CD4-positive, CD25-positive, alpha-beta regulatory T cell (primary cell): Measurements from ENCODE around the gene TMEM109. TPM values are rescaled to one million over a fixed set of nuclear protein-coding genes. Genes with fewer than 3 reads are reported as not detected.

Experiments used
- ATAC-seq, 2 donors: fragments of 150-1000 bp; cut with Tn5 transposase; one replicate each; pipeline ENCODE4 v1.10.0; 2021; ENCODE audit warnings: low read depth in 2 of 2, moderate number of reproducible peaks in 2 of 2, moderate library complexity in 1 of 2
- DNase-seq, 3 donors: peaks; one replicate each; pipeline versions ENCODE4 v3.0.0 to v3.0.0-alpha.2; 2012 to 2022; ENCODE audit warnings: mixed read lengths in 1 of 3
- H3K27ac ChIP-seq: one replicate; pipeline ENCODE4 v1.7.0; 2013; ENCODE audit warnings: mild to moderate bottlenecking, low read length; ENCODE audit not compliant: insufficient read depth, poor library complexity, severe bottlenecking
- H3K27me3 ChIP-seq: one replicate; pipeline ENCODE4 v1.7.0; 2013; ENCODE audit warnings: low read length; ENCODE audit not compliant: control insufficient read depth, insufficient read depth
- H3K36me3 ChIP-seq: one replicate; pipeline ENCODE4 v1.7.0; 2013; ENCODE audit warnings: mild to moderate bottlenecking, low read length, moderate library complexity; ENCODE audit not compliant: control insufficient read depth, insufficient read depth
- H3K4me1 ChIP-seq: 2 replicates; pipeline ENCODE4 v1.7.0; 2013; ENCODE audit warnings: mild to moderate bottlenecking, low read length; ENCODE audit not compliant: insufficient read depth, control insufficient read depth, poor library complexity, severe bottlenecking
- H3K4me3 ChIP-seq: one replicate; pipeline ENCODE4 v1.7.0; 2013; ENCODE audit warnings: low read depth, mild to moderate bottlenecking, low read length, moderate library complexity
- H3K9me3 ChIP-seq, 2 experiments: 1 replicate in 1 of 2; 2 replicates in 1 of 2; pipeline ENCODE4 v1.7.0; 2013; ENCODE audit warnings: low read length in 2 of 2, mild to moderate bottlenecking in 1 of 2, moderate library complexity in 1 of 2; ENCODE audit not compliant: control insufficient read depth in 2 of 2
- H3K27ac Mint-ChIP-seq, 3 donors: one replicate each; pipeline ENCODE4 v1.8.0; 2020 to 2022; ENCODE audit warnings: mild to moderate bottlenecking in 3 of 3, mixed read lengths in 3 of 3, moderate library complexity in 2 of 3
- H3K27me3 Mint-ChIP-seq: one replicate; pipeline ENCODE4 v1.8.0; 2022; ENCODE audit warnings: mild to moderate bottlenecking, mixed read lengths
- H3K36me3 Mint-ChIP-seq: one replicate; pipeline ENCODE4 v1.8.0; 2020; ENCODE audit warnings: mixed read lengths
- H3K4me1 Mint-ChIP-seq, 4 donors: one replicate each; pipeline ENCODE4 v1.8.0; 2020 to 2022; ENCODE audit warnings: mixed read lengths in 4 of 4, mild to moderate bottlenecking in 1 of 4
- H3K4me3 Mint-ChIP-seq, 4 donors: one replicate each; pipeline ENCODE4 v1.8.0; 2020 to 2022; ENCODE audit warnings: mild to moderate bottlenecking in 4 of 4, mixed read lengths in 4 of 4, moderate library complexity in 3 of 4
- H3K9me3 Mint-ChIP-seq, 7 donors: one replicate each; pipeline ENCODE4 v1.8.0; 2020 to 2022; ENCODE audit warnings: mixed read lengths in 7 of 7, mild to moderate bottlenecking in 3 of 7, moderate library complexity in 2 of 7
- polyA plus RNA-seq, 4 donors: library from polyadenylated mRNA; unstranded; fragments of 300-500 nt; fragmentation: Illumina TruSeq; gene quantifications; one replicate each; pipeline ENCODE4 v1.2.3, GENCODE V29; 2021
- total RNA-seq: library from RNA; stranded (reverse); gene quantifications from one replicate; pipeline ENCODE4 v1.2.3, GENCODE V29; 2022

TMEM109 gene
- total and polyA plus RNA-seq, 5 donors from 2014 or later = 49.9 to 215 (median 192) TPM

DNA sequence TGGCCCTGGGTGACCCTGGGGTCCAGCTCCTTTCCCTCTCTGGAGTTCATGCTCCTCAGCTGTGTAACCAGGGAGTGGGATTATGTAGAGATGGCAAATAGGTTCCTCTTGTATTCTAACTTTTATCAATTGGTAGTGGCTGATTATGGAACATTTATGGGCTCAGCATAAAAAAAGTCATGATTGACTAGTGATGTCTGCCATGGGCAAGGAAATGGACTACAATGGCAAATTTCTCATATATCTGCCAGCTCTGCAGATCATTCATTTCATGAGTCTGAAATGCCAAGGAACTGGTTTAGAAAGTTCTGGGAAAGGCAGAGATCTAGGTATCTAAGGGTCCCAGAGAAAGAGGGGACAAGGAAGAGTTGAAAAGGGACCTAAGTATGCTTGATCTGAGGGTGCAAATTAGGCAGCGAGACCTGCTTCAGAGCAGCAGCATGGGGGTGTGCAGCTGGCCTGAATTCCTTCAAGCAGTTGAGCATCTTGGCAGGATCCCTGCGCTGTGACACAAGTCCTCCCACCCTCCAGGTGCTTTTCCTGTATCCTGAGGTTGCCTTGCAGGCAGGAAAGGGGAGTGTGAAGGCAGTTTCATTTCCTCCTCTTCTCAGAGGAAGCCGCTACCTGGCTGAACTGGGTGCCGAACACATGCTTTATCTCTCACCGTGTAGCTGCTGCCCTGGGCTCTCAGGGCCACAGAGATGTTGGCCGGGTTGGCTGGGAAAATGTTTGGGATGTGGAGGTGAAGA, 27.6 kb downstream of the TMEM109 start:
- Mint-ChIP-seq H3K4me1 (peaks cover 0 to 4% (median 0%) of the 10 kb centered on the region in 4 donors), H3K36me3 (no peaks in the 10 kb centered on the region), H3K4me3 (no peak overlapping the region), H3K9me3 (peaks cover 0 to 2% (median 0%) of the 10 kb centered on the region in 7 donors), H3K27me3 (peaks cover 9% of the 10 kb centered on the region), H3K27ac (no peak overlapping the region)
- H3K27ac ChIP-seq = no peak overlapping the region
- DNase-seq (no peak), ATAC-seq (no peak)
- H3K4me3 ChIP-seq = no peak overlapping the region
- H3K36me3 ChIP-seq = no peaks in the 10 kb centered on the region
- peaks cover 2% of the 10 kb centered on the region for H3K27me3 ChIP-seq
- no peaks in the 10 kb centered on the region for H3K9me3 ChIP-seq
- H3K4me1 ChIP-seq = no peaks in the 10 kb centered on the region

DNA sequence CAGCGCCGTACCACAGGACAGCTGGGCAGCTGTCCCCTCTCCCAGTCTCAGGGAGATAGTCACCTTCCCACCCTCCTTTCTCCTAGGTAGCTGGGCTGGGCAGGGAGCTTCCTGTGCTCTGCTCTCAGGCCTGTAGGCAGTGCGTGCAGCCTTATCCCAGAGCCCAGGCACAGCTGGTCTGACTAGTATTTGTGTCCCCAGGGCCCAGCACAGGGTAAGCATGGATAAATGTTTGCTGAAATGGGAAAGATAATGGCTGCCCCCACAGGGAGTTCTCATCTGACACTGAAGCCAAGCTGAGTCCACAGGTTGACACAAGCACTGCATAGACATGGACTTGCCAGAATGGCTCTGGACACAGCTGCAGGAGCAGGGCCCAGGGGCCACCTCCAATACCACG, 28.3 kb downstream of the TMEM109 start:
- peaks cover 9% of the 10 kb centered on the region for H3K27me3 Mint-ChIP-seq
- H3K36me3 Mint-ChIP-seq = no peaks in the 10 kb centered on the region
- Histone ChIP-seq H3K9me3 (no peaks in the 10 kb centered on the region), H3K4me3 (no peak overlapping the region), H3K27me3 (peaks cover 2% of the 10 kb centered on the region), H3K4me1 (no peaks in the 10 kb centered on the region), H3K27ac (no peak overlapping the region), H3K36me3 (no peaks in the 10 kb centered on the region)
- peaks cover 0 to 2% (median 0%) of the 10 kb centered on the region in 7 donors for H3K9me3 Mint-ChIP-seq
- ATAC-seq = no peak
- no peak for DNase-seq
- H3K4me3 Mint-ChIP-seq = no peak overlapping the region
- peaks cover 0 to 4% (median 0%) of the 10 kb centered on the region in 4 donors for H3K4me1 Mint-ChIP-seq
- no peak overlapping the region for H3K27ac Mint-ChIP-seq

DNA sequence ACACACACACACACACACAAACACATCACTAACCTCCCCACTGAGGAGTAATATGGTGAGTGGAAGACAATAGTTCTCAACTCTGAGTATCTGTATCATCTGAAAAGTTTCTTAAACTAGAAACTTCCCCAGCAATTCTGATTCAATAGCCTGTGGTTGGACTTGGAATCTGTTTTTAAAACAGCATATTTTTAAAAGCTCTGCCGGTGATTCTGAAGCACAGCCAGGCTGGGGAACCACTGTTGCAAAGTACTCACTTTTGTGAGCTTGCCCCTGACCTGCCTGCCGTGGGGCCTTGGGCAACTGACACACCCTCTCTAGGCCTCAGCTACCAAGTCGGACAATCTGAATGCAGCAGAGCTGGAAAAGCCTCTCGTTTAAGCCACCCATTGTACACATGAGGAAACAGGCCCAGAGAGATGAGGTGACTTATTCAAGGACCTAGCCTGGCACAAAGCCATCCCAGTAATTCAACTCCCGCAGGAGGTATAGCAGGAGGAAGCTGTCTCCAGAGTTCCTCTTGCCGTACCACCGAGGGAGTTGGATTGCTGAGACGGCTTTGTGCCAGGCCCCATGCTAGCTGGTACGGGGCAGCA, 29.1 kb downstream of the TMEM109 start:
- H3K27ac Mint-ChIP-seq = no peak overlapping the region

DNA sequence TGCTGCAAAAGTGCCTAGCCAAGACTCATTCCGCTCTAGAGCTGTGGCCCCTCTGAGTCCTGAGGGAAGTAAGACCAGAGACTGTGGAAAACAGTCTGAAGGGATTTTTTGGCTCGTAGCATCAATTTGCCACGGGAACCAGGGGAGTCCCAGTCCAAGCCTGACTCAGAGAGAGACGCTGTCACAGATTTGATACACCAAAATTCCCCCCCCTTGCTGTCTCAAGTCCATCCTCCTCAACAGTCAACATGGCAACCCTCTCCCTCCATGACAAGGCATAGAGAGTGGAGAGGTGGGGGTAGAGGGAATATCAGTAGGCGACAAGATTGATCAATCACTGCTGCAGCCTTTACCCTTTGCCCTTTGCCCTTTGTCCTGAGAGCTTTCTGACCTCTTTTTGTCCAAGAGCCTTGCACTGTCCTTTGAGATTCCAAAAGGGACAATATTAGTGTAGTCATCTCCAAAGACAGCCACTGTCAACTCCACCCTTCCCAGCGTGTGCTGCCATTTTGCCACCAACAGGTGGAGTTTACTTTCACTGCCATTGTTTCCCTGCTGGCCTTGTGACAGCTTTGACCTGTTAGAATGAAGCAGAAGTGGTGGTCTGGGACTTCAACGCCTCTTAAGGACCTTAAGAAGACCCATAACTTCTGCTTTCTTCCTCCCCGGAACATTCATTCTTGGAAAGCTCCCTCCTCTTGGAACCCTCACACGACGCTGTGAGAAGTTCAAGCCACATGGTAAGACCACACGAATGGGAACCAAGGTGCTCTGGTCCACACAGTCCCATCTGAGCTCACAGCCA, 30.7 kb downstream of the TMEM109 start:
- Histone ChIP-seq H3K9me3 (no peaks in the 10 kb centered on the region), H3K4me1 (no peaks in the 10 kb centered on the region), H3K27me3 (peaks cover 2% of the 10 kb centered on the region), H3K4me3 (no peak overlapping the region), H3K27ac (no peak overlapping the region), H3K36me3 (no peaks in the 10 kb centered on the region)
- DNase-seq (no peak), ATAC-seq (no peak)
- peaks cover 0 to 2% (median 0%) of the 10 kb centered on the region in 7 donors for H3K9me3 Mint-ChIP-seq
- H3K27me3 Mint-ChIP-seq = peaks cover 20% of the 10 kb centered on the region
- H3K27ac Mint-ChIP-seq = no peak overlapping the region
- H3K4me1 Mint-ChIP-seq = peaks cover 0 to 4% (median 0%) of the 10 kb centered on the region in 4 donors
- no peaks in the 10 kb centered on the region for H3K36me3 Mint-ChIP-seq
- H3K4me3 Mint-ChIP-seq = no peak overlapping the region

More for the DNA sequence above, 29.1 kb downstream of the TMEM109 start:
- H3K36me3 Mint-ChIP-seq = no peaks in the 10 kb centered on the region
- DNase-seq = no peak
- Histone ChIP-seq H3K4me3 (no peak overlapping the region), H3K27me3 (peaks cover 2% of the 10 kb centered on the region), H3K9me3 (no peaks in the 10 kb centered on the region), H3K4me1 (no peaks in the 10 kb centered on the region), H3K27ac (no peak overlapping the region), H3K36me3 (no peaks in the 10 kb centered on the region)
- ATAC-seq = no peak
- no peak overlapping the region for H3K4me3 Mint-ChIP-seq
- H3K9me3 Mint-ChIP-seq = peaks cover 0 to 2% (median 0%) of the 10 kb centered on the region in 7 donors
- H3K27me3 Mint-ChIP-seq = peaks cover 9% of the 10 kb centered on the region
- H3K4me1 Mint-ChIP-seq = peaks cover 0 to 4% (median 0%) of the 10 kb centered on the region in 4 donors

DNA sequence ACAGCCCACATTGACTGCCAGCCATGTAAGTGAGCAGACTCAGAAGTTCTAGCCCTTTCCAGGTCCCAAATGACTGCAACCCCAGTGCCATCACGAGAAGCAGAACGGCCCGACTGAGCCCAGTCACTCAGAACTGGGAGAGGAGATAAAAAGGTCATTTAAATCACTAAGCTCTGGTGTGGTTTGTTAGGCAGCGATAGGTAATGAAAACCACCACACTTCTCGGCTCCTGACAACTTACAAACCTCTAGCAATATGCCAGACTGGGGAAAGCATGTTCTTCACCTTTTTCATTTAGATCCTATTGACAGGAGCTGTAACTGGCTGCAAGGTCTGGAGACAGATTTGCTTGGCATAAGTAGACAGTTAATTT, 31.3 kb downstream of the TMEM109 start:
- ATAC-seq = no peak
- no peak overlapping the region for H3K4me3 Mint-ChIP-seq
- no peaks in the 10 kb centered on the region for H3K36me3 Mint-ChIP-seq

DNA sequence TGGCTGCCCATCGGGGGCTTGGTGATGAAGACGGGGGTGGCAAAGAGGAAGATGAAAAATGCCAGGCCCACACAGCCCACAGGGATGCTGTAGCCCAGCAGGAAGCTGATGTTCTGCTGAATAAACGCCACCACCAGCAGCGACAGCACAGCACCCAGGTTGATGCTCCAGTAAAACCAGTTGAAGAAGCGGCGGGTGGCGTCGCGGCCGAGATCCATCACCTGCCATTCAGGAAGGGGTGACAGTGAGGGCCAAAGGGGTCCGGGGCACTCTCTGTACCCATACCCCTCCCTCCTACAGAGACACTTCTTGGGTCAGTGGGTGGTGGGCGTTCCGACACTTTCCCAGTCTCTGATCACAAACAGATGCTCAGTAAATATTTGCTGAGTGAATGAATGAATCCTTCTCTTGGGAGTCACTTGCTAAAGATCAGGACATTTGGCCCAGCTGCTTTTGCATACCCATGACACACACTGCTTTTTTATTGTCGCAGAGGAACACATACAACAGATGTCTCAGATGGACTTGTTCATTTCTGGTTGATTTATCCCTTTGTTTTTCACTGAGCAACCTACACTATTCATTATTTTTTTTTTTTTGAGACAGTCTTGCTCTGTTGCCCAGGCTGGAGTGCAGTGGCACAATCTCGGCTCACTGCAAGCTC, 32.8 kb downstream of the TMEM109 start:
- no peak for DNase-seq
- Histone ChIP-seq H3K4me3 (no peak overlapping the region), H3K36me3 (no peaks in the 10 kb centered on the region), H3K27ac (no peak overlapping the region), H3K4me1 (peaks cover 9% of the 10 kb centered on the region), H3K27me3 (peaks cover 2% of the 10 kb centered on the region), H3K9me3 (no peaks in the 10 kb centered on the region)
- peaks cover 0 to 11% (median 0%) of the 10 kb centered on the region in 4 donors for H3K4me1 Mint-ChIP-seq
- H3K4me3 Mint-ChIP-seq = no peak overlapping the region
- no peaks in the 10 kb centered on the region for H3K36me3 Mint-ChIP-seq
- H3K27ac Mint-ChIP-seq = no peak overlapping the region
- H3K9me3 Mint-ChIP-seq = peaks cover 0 to 2% (median 0%) of the 10 kb centered on the region in 7 donors
- peaks cover 28% of the 10 kb centered on the region for H3K27me3 Mint-ChIP-seq
- ATAC-seq = no peak

More for the DNA sequence above, 31.3 kb downstream of the TMEM109 start:
- no peak for DNase-seq
- Histone ChIP-seq H3K4me3 (no peak overlapping the region), H3K36me3 (no peaks in the 10 kb centered on the region), H3K27me3 (peaks cover 2% of the 10 kb centered on the region), H3K4me1 (no peaks in the 10 kb centered on the region), H3K27ac (no peak overlapping the region), H3K9me3 (no peaks in the 10 kb centered on the region)
- Mint-ChIP-seq H3K27me3 (peaks cover 26% of the 10 kb centered on the region), H3K27ac (no peak overlapping the region), H3K4me1 (peaks cover 0 to 8% (median 0%) of the 10 kb centered on the region in 4 donors), H3K9me3 (peaks cover 0 to 2% (median 0%) of the 10 kb centered on the region in 7 donors)

DNA sequence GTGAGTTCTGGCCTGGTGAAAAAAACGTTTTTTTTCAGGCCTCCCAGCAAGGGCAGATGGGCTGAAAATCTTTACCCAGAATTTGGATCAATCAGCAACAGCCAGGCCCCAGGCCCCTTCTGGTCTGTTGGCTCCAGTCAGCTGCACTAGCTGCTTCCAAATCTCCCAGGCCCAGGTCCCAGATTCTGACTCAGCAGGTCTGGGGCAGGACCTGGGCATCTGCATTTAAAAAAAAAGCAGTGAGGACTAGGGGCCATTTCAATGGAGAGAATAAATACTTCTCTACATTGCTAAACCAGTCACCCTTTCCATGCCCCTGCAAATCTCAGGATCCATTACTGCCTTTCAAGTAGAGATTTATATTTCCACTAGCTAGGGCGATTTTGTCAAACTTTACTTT, 33.7 kb downstream of the TMEM109 start:
- peaks cover 0 to 19% (median 2%) of the 10 kb centered on the region in 4 donors for H3K4me1 Mint-ChIP-seq
- no peak overlapping the region for H3K4me3 ChIP-seq
- no peak overlapping the region for H3K4me3 Mint-ChIP-seq

More for the DNA sequence above, 33.7 kb downstream of the TMEM109 start:
- no peak for DNase-seq
- peaks cover 12% of the 10 kb centered on the region for H3K4me1 ChIP-seq
- no peaks in the 10 kb centered on the region for H3K9me3 ChIP-seq
- no peaks in the 10 kb centered on the region for H3K36me3 ChIP-seq
- no peak overlapping the region for H3K27ac Mint-ChIP-seq
- no peak overlapping the region for H3K27ac ChIP-seq
- peaks cover 36% of the 10 kb centered on the region for H3K27me3 Mint-ChIP-seq
- H3K36me3 Mint-ChIP-seq = no peaks in the 10 kb centered on the region
- H3K27me3 ChIP-seq = peaks cover 2% of the 10 kb centered on the region
- H3K9me3 Mint-ChIP-seq = no peaks in the 10 kb centered on the region
- ATAC-seq = no peak
